H9 (cell line): Measurements from ENCODE around the gene RPS19. TPM values are rescaled to one million over a fixed set of nuclear protein-coding genes. Genes with fewer than 3 reads are reported as not detected.

ENCODE experiments used
- DNase-seq: peaks from one replicate; pipeline ENCODE4 v3.0.0-alpha.2; 2017
- H2AFZ ChIP-seq: one replicate; pipeline ENCODE4 v1.6.1; 2013; ENCODE audit warnings: mild to moderate bottlenecking, low read length, control low read depth, moderate library complexity
- H2AK5ac ChIP-seq: 2 replicates; pipeline ENCODE4 v1.6.1; 2013; ENCODE audit warnings: low read length, control low read depth, mixed read lengths; ENCODE audit not compliant: insufficient read length
- H2BK120ac ChIP-seq: one replicate; pipeline ENCODE4 v1.6.1; 2013; ENCODE audit warnings: low read depth, mild to moderate bottlenecking, low read length, control low read depth, inconsistent platforms; ENCODE audit not compliant: poor library complexity, severe bottlenecking
- H2BK12ac ChIP-seq: 2 replicates; pipeline ENCODE4 v1.6.1; 2013; ENCODE audit warnings: low read length, control low read depth, mixed read lengths, low read depth; ENCODE audit not compliant: insufficient read length
- H2BK15ac ChIP-seq: 2 replicates; pipeline ENCODE4 v1.6.1; 2013; ENCODE audit warnings: low read depth, low read length, control low read depth
- H2BK20ac ChIP-seq: one replicate; pipeline ENCODE4 v1.6.1; 2013; ENCODE audit warnings: low read depth, mild to moderate bottlenecking, low read length, control low read depth, inconsistent platforms; ENCODE audit not compliant: poor library complexity, severe bottlenecking
- H2BK5ac ChIP-seq: 2 replicates; pipeline ENCODE4 v1.6.1; 2013; ENCODE audit warnings: low read length, control low read depth, mixed read lengths; ENCODE audit not compliant: insufficient read length
- H3K14ac ChIP-seq: 2 replicates; pipeline ENCODE4 v1.6.1; 2013; ENCODE audit warnings: low read length, control low read depth; ENCODE audit not compliant: insufficient read depth
- H3K18ac ChIP-seq: 2 replicates; pipeline ENCODE4 v1.6.1; 2013; ENCODE audit warnings: low read depth, mild to moderate bottlenecking, mixed read lengths, low read length, control low read depth; ENCODE audit not compliant: insufficient read length
- H3K23ac ChIP-seq: 2 replicates; pipeline ENCODE4 v1.6.1; 2013; ENCODE audit warnings: low read length, control low read depth, mixed read lengths, low read depth; ENCODE audit not compliant: insufficient read length
- H3K23me2 ChIP-seq: 2 replicates; pipeline ENCODE4 v1.6.1; 2013; ENCODE audit warnings: low read depth, mild to moderate bottlenecking, mixed read lengths, low read length, control low read depth; ENCODE audit not compliant: insufficient read length, poor library complexity, severe bottlenecking
- H3K27ac ChIP-seq: 2 replicates; pipeline ENCODE4 v1.5.1; 2013; ENCODE audit warnings: low read length, control low read depth, mixed read lengths, low read depth; ENCODE audit not compliant: insufficient read length
- H3K27me3 ChIP-seq: 2 replicates; pipeline ENCODE4 v1.6.1; 2013; ENCODE audit warnings: low read length, control low read depth, inconsistent platforms; ENCODE audit not compliant: insufficient read depth
- H3K4ac ChIP-seq: 2 replicates; pipeline ENCODE4 v1.6.1; 2013; ENCODE audit warnings: low read depth, mild to moderate bottlenecking, control low read depth, inconsistent platforms, low read length, moderate library complexity
- H3K4me1 ChIP-seq: 2 replicates; pipeline ENCODE4 v1.6.1; 2013; ENCODE audit warnings: low read length, control low read depth, inconsistent platforms; ENCODE audit not compliant: insufficient read depth
- H3K4me2 ChIP-seq: 2 replicates; pipeline ENCODE4 v1.6.1; 2013; ENCODE audit warnings: low read length, control low read depth, mixed read lengths; ENCODE audit not compliant: insufficient read length, insufficient read depth
- H3K56ac ChIP-seq: 2 replicates; pipeline ENCODE4 v1.6.1; 2013; ENCODE audit warnings: low read depth, mild to moderate bottlenecking, mixed read lengths, low read length, control low read depth; ENCODE audit not compliant: insufficient read length
- H3K79me1 ChIP-seq: 2 replicates; pipeline ENCODE4 v1.6.1; 2013; ENCODE audit warnings: low read depth, mild to moderate bottlenecking, moderate library complexity, low read length, control low read depth, inconsistent platforms; ENCODE audit not compliant: insufficient read depth, poor library complexity, severe bottlenecking
- H3K79me2 ChIP-seq: 2 replicates; pipeline ENCODE4 v1.6.1; 2013; ENCODE audit warnings: low read length, control low read depth, inconsistent platforms; ENCODE audit not compliant: insufficient read depth
- H3K9ac ChIP-seq: 2 replicates; pipeline ENCODE4 v1.6.1; 2013; ENCODE audit warnings: low read length, control low read depth, mixed read lengths; ENCODE audit not compliant: insufficient read length; ENCODE audit errors: extremely low read depth
- H3K9me3 ChIP-seq: one replicate; pipeline ENCODE4 v1.6.1; 2013; ENCODE audit warnings: low read depth, low read length, inconsistent platforms; ENCODE audit not compliant: control insufficient read depth
- H3T11ph ChIP-seq: one replicate; pipeline ENCODE4 v1.6.1; 2013; ENCODE audit warnings: mild to moderate bottlenecking, low read length, control low read depth, inconsistent platforms
- H4K20me1 ChIP-seq: one replicate; pipeline ENCODE4 v1.6.1; 2013; ENCODE audit not compliant: control insufficient read depth, insufficient read length, insufficient read depth
- H4K5ac ChIP-seq: 2 replicates; pipeline ENCODE4 v1.6.1; 2013; ENCODE audit warnings: low read depth, mild to moderate bottlenecking, mixed read lengths, low read length, control low read depth; ENCODE audit not compliant: insufficient read length
- H4K8ac ChIP-seq: replicated peaks from 2 replicates; pipeline ENCODE4 v1.6.1; 2013; ENCODE audit warnings: low read length, control low read depth, mixed read lengths, low read depth; ENCODE audit not compliant: insufficient read length
- H4K91ac ChIP-seq: 2 replicates; pipeline ENCODE4 v1.6.1; 2013; ENCODE audit warnings: low read depth, mild to moderate bottlenecking, moderate library complexity, mixed read lengths, low read length, control low read depth; ENCODE audit not compliant: insufficient read length
- H3K27ac Mint-ChIP-seq, 3 experiments: 2 replicates in 2 of 3; 3 replicates in 1 of 3; pipeline ENCODE4 v1.8.0; 2020 to 2021; ENCODE audit warnings: mixed read lengths in 3 of 3, mild to moderate bottlenecking in 1 of 3, moderate library complexity in 1 of 3
- H3K27me3 Mint-ChIP-seq: 2 replicates; pipeline ENCODE4 v1.8.0; 2021; ENCODE audit warnings: low read depth, mild to moderate bottlenecking, moderate library complexity, mixed read lengths
- H3K36me3 Mint-ChIP-seq, 3 experiments: 2 replicates in 2 of 3; 3 replicates in 1 of 3; pipeline ENCODE4 v1.8.0; 2020 to 2021; ENCODE audit warnings: low read depth in 3 of 3, mixed read lengths in 3 of 3; ENCODE audit not compliant: insufficient read depth in 1 of 3
- H3K4me1 Mint-ChIP-seq, 2 experiments: 2 replicates each; pipeline ENCODE4 v1.8.0; 2020; ENCODE audit warnings: mixed read lengths in 2 of 2
- H3K4me3 Mint-ChIP-seq, 2 experiments: 2 replicates in 1 of 2; 3 replicates in 1 of 2; pipeline ENCODE4 v1.8.0; 2020 to 2021; ENCODE audit warnings: mild to moderate bottlenecking in 2 of 2, mixed read lengths in 2 of 2, moderate library complexity in 1 of 2
- H3K9me3 Mint-ChIP-seq, 2 experiments: 2 replicates in 1 of 2; 3 replicates in 1 of 2; pipeline ENCODE4 v1.8.0; 2020; ENCODE audit warnings: mild to moderate bottlenecking in 2 of 2, mixed read lengths in 2 of 2, moderate library complexity in 1 of 2
- CTCF ChIP-seq: fragments of 200-600 bp; sonication (generic); conservative IDR thresholded peaks from 3 replicates; pipeline ENCODE4 v1.8.0; 2021; ENCODE audit warnings: antibody characterized with exemption, mild to moderate bottlenecking
- WGBS: extraction: QIAGEN DNeasy Blood & Tissue Kit; methylation state at CpG from one replicate; pipeline ENCODE4 v1.1.7; 2013; ENCODE audit warnings: missing lambda C conversion rate, low lambda C conversion rate, mixed read lengths; ENCODE audit not compliant: insufficient read length; ENCODE audit errors: extremely low coverage; 5-methylcytosine and 5-hydroxymethylcytosine counted together
- total RNA-seq: library from RNA; stranded (reverse); gene quantifications from 2 replicates; pipeline ENCODE4 v1.2.1, GENCODE V29; 2021

Gene RPS19
- total RNA-seq, 1 experiment from 2014 or later: 3,024 TPM

GRCh38 chr19:41879080-41879479 lies 19.0 kb downstream of the RPS19 start:
- TF ChIP-seq CTCF: no peak

More at GRCh38 chr19:41879080-41879479, 19.0 kb downstream of the RPS19 start:
- Histone ChIP-seq H3K4me2 (no peak overlapping the region), H2AK5ac (no peak overlapping the region), H2BK12ac (no peak overlapping the region), H3K14ac (no peak overlapping the region), H2BK120ac (no peak overlapping the region), H3K79me1 (no peaks in the 10 kb centered on the region), H2BK5ac (no peak overlapping the region), H4K20me1 (no peaks in the 10 kb centered on the region), H3K23me2 (peaks cover 15% of the 10 kb centered on the region), H3K9me3 (no peaks in the 10 kb centered on the region), H3K4ac (no peak overlapping the region), H3K27me3 (no peaks in the 10 kb centered on the region; the same call in 1 of the 2 replicates), H4K8ac (no peak overlapping the region), H3K4me1 (no peaks in the 10 kb centered on the region), H3K56ac (no peak overlapping the region), H4K91ac (no peak overlapping the region), H3K27ac (no peak overlapping the region), H3K18ac (no peak overlapping the region), H2BK20ac (no peak overlapping the region), H3K9ac (no peak overlapping the region), H2AFZ (no peak overlapping the region), H3K23ac (no peak overlapping the region), H3K79me2 (no peaks in the 10 kb centered on the region), H2BK15ac (no peak overlapping the region), H4K5ac (no peak overlapping the region), H3T11ph (no peak overlapping the region)
- no peaks in the 10 kb centered on the region; a peak in 1 of 7 replicates for H3K36me3 Mint-ChIP-seq
- H3K27ac Mint-ChIP-seq: no peak overlapping the region
- no peaks in the 10 kb centered on the region for H3K9me3 Mint-ChIP-seq
- no peak for DNase-seq
- peaks cover 52% of the 10 kb centered on the region for H3K27me3 Mint-ChIP-seq
- no peak overlapping the region for H3K4me3 Mint-ChIP-seq
- WGBS: no CpG with 5 or more reads among the region's 21 CpGs
- peaks cover 6 to 26% of the 10 kb centered on the region in 2 experiments for H3K4me1 Mint-ChIP-seq
